Adrenal gland (tissue), 5 donors: ENCODE data around the gene ARHGAP8.

Experiments used
- POLR2A ChIP-seq, 2 donors: fragments of 450-650 bp; IDR thresholded peaks; one replicate each; pipeline ENCODE4 v1.6.1; 2017; ENCODE audit warnings: antibody characterized with exemption in 2 of 2, mild to moderate bottlenecking in 2 of 2, moderate library complexity in 1 of 2
- TF ChIP-seq, protein P1 (sequence below), 6 experiments: fragments of 450-650 bp in 4 of 6; fragments of 200-600 bp in 2 of 6; sonication (generic) in 1 of 6; IDR thresholded peaks; 1 replicate in 5 of 6; 2 replicates in 1 of 6; pipeline versions ENCODE4 v1.5.1 to v1.8.0; 2016 to 2021; ENCODE audit warnings: antibody characterized with exemption in 6 of 6, mild to moderate bottlenecking in 2 of 6, moderate library complexity in 1 of 6
- donor health status: DM: no; HTN: no; CAD: no.

DNA sequence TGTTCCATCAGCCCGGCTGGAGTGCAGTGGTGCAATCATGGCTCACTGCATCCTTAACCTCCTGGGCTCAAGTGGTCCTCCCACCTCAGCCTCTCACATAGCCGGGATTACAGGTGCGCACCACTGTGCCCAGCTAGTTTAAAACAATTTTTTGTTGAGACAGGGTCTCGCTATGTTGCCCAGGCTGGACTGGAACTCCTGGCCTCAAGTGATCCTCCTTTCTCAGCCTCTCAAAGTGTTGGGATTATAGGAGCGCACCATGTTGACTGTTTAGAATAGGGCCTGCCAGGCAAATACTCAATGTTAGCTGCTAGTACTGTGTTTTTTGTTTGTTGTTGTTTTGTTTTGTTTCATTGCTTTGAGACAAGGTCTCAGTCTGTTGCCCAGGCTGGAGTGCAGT is 66.4 kb downstream of the ARHGAP8 start:
- TF ChIP-seq, protein P1, sequence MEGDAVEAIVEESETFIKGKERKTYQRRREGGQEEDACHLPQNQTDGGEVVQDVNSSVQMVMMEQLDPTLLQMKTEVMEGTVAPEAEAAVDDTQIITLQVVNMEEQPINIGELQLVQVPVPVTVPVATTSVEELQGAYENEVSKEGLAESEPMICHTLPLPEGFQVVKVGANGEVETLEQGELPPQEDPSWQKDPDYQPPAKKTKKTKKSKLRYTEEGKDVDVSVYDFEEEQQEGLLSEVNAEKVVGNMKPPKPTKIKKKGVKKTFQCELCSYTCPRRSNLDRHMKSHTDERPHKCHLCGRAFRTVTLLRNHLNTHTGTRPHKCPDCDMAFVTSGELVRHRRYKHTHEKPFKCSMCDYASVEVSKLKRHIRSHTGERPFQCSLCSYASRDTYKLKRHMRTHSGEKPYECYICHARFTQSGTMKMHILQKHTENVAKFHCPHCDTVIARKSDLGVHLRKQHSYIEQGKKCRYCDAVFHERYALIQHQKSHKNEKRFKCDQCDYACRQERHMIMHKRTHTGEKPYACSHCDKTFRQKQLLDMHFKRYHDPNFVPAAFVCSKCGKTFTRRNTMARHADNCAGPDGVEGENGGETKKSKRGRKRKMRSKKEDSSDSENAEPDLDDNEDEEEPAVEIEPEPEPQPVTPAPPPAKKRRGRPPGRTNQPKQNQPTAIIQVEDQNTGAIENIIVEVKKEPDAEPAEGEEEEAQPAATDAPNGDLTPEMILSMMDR (IDR thresholded peaks at IDR 0.05), result no peak
- no peak for TF ChIP-seq POLR2A (IDR thresholded peaks at IDR 0.05)
